ENCODE results near the gene SYNE3. TPM values are rescaled to one million over a fixed set of nuclear protein-coding genes. Genes with fewer than 3 reads are reported as not detected.

SYNE3 gene
- total and polyA plus RNA-seq, 2 donors (not counting 1 experiment from before 2014, with no cell fraction given), result 17.8 to 76.1 TPM

DNA sequence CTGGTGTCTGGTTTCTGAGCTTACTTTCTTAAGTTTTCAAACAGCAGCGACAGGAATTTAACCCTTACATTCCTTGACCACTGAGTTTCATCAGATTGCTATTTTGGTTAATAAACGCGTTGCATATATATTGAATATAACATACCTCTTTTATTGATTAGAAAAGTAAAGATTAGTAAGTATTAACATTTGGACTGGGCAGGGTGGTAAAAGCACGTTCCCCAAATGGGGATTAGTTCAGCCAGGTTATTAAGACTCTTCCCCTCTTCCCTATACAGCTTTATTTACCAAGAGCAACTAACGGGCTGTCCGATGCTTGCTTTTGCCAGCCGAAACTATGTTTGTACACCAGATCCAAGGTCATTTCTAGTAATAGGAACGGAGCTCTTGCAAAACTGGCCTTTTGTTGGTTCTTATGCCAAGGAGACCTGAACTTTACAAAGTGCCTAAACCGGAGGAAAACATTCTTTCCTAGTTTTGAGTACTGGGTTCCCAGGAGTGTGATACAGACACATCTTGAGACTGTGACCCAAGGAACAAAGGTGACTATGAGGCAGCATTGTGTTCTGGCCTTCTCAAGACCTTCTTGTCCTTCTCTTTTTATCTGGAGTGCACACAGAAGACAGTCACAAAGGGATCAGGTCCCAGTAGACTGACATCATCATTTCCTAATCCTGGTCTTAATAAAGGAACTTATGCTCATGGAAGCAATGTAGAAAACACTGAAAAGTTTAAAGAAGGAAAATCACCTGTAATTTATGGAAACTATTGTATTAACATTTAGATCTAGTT lies 21.0 kb upstream of the SYNE3 start:
- TF ChIP-seq, protein P1, sequence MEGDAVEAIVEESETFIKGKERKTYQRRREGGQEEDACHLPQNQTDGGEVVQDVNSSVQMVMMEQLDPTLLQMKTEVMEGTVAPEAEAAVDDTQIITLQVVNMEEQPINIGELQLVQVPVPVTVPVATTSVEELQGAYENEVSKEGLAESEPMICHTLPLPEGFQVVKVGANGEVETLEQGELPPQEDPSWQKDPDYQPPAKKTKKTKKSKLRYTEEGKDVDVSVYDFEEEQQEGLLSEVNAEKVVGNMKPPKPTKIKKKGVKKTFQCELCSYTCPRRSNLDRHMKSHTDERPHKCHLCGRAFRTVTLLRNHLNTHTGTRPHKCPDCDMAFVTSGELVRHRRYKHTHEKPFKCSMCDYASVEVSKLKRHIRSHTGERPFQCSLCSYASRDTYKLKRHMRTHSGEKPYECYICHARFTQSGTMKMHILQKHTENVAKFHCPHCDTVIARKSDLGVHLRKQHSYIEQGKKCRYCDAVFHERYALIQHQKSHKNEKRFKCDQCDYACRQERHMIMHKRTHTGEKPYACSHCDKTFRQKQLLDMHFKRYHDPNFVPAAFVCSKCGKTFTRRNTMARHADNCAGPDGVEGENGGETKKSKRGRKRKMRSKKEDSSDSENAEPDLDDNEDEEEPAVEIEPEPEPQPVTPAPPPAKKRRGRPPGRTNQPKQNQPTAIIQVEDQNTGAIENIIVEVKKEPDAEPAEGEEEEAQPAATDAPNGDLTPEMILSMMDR (IDR thresholded peaks at IDR 0.05), result no peak
- no peak for TF ChIP-seq EZH2 (IDR thresholded peaks at IDR 0.05; ENCODE audit: borderline replicate concordance, insufficient read depth, low read depth, low read length, poor library complexity, severe bottlenecking)
- no peak overlapping the region for H3K27ac ChIP-seq (ENCODE audit: low read length in 2 of 2)
- Mint-ChIP-seq H3K27ac (no peak overlapping the region), H3K9me3 (ENCODE audit: insufficient read depth) (no peaks in the 10 kb centered on the region), H3K4me1 (peaks cover 49% of the 10 kb centered on the region), H3K27me3 (no peaks in the 10 kb centered on the region), H3K4me3 (no peak overlapping the region)
- CTCF ChIA-PET, result interaction anchor here (1.8 to 7.3 kb wide), 5 partner anchors 10 to 110 kb away, joined by 7 to 65 read pairs (median 14); no protein-coding TSS in a partner anchor
- no peak overlapping the region for H2AFZ ChIP-seq (ENCODE audit: insufficient read depth, low read depth, low read length, poor library complexity, severe bottlenecking)
- no peak overlapping the region for H3K9ac ChIP-seq (ENCODE audit: low read length)
- DNase-seq, result no peak
- intact Hi-C loops (cut with micrococcal nuclease), result loop anchor here (10.0 kb wide), 2 partner anchors 273 to 1257 kb away; partner anchors contain the start of gene VRK1
- no peaks in the 10 kb centered on the region for H3K9me3 ChIP-seq (ENCODE audit: control extremely low read depth in 1 of 3, control insufficient read depth in 2 of 3, insufficient read depth in 1 of 3, low read length in 2 of 3)
- peaks cover 25% of the 10 kb centered on the region for H4K20me1 ChIP-seq (ENCODE audit: control insufficient read depth, insufficient read depth, low read length, poor library complexity, severe bottlenecking)
- no peaks in the 10 kb centered on the region for H3K27me3 ChIP-seq (replicated peaks in 1 of 4; ENCODE audit: control extremely low read depth in 1 of 4, control insufficient read depth in 3 of 4, insufficient read depth in 4 of 4, low read length in 3 of 4)
- no peaks in the 10 kb centered on the region for H3K36me3 ChIP-seq (replicated peaks in 1 of 2; ENCODE audit: control extremely low read depth in 1 of 2, control insufficient read depth in 1 of 2, extremely low read depth in 1 of 2, insufficient read depth in 2 of 2, low read length in 1 of 2)
- peaks cover 23 to 30% of the 10 kb centered on the region in 2 donors for H3K4me1 ChIP-seq (ENCODE audit: control insufficient read depth in 2 of 2, insufficient read depth in 2 of 2, low read length in 2 of 2)
- no peak for ATAC-seq (ENCODE audit: low read depth)
- H3K79me2 ChIP-seq (ENCODE audit: control insufficient read depth, insufficient read depth, low read length), result peaks cover 86% of the 10 kb centered on the region
- POLR2A ChIA-PET, result no interaction called here
- no peak overlapping the region for H3K4me2 ChIP-seq (replicated peaks; ENCODE audit: low read depth, low read length, poor library complexity, severe bottlenecking)
- WGBS (ENCODE audit: insufficient coverage), result 98% methylated on average over 4 of the region's 9 CpGs
- no peak overlapping the region for H3K4me3 ChIP-seq (ENCODE audit: control extremely low read depth in 1 of 5, extremely low read depth in 1 of 5, insufficient read depth in 1 of 5, low read depth in 2 of 5, low read length in 4 of 5)

DNA sequence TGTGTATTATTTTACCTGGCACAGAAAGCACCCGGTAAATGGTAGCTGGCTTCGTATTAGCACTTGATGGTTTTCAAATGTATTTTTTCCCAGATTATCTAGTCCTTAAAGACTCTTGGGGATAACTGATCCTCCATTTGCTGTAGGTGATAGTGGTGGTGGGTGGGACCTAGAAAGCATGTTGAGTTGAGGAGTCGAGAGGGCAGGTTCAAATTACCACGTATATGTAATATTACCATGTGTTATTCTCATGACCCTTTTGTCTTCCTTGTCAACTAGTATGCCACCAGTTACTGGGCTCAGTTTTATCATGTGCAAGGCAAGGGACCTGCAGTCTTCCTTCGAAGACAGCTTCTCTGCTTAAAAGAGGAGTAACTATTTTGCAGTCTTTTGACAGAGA lies 20.2 kb upstream of the SYNE3 start:
- Mint-ChIP-seq H3K4me1 (peaks cover 56% of the 10 kb centered on the region), H3K27ac (no peak overlapping the region), H3K4me3 (peak overlapping the region; percentile 27), H3K27me3 (no peaks in the 10 kb centered on the region), H3K9me3 (ENCODE audit: insufficient read depth) (no peaks in the 10 kb centered on the region)
- H4K20me1 ChIP-seq (ENCODE audit: control insufficient read depth, insufficient read depth, low read length, poor library complexity, severe bottlenecking), result peaks cover 25% of the 10 kb centered on the region
- DNase-seq, result no peak
- no peak overlapping the region for H3K4me3 ChIP-seq (ENCODE audit: control extremely low read depth in 1 of 5, extremely low read depth in 1 of 5, insufficient read depth in 1 of 5, low read depth in 2 of 5, low read length in 4 of 5)
- intact Hi-C loops (cut with micrococcal nuclease), result loop anchor here (10.0 kb wide), 2 partner anchors 272 to 1258 kb away; partner anchors contain the start of gene VRK1
- WGBS (ENCODE audit: insufficient coverage), result 50% methylated on average over 1 of the region's 5 CpGs
- H3K4me2 ChIP-seq (replicated peaks; ENCODE audit: low read depth, low read length, poor library complexity, severe bottlenecking), result peak overlapping the region; percentile 94
- H3K27me3 ChIP-seq (replicated peaks in 1 of 4; ENCODE audit: control extremely low read depth in 1 of 4, control insufficient read depth in 3 of 4, insufficient read depth in 4 of 4, low read length in 3 of 4), result no peaks in the 10 kb centered on the region
- ChIA-PET POLR2A (no interaction called here), CTCF (interaction anchor here (1.8 to 7.3 kb wide), 5 partner anchors 9 to 109 kb away, joined by 7 to 65 read pairs (median 14); no protein-coding TSS in a partner anchor)
- H3K79me2 ChIP-seq (ENCODE audit: control insufficient read depth, insufficient read depth, low read length), result peaks cover 89% of the 10 kb centered on the region
- peaks cover 23 to 36% of the 10 kb centered on the region in 2 donors for H3K4me1 ChIP-seq (ENCODE audit: control insufficient read depth in 2 of 2, insufficient read depth in 2 of 2, low read length in 2 of 2)
- H3K36me3 ChIP-seq (replicated peaks in 1 of 2; ENCODE audit: control extremely low read depth in 1 of 2, control insufficient read depth in 1 of 2, extremely low read depth in 1 of 2, insufficient read depth in 2 of 2, low read length in 1 of 2), result no peaks in the 10 kb centered on the region
- TF ChIP-seq, protein P1 (IDR thresholded peaks at IDR 0.05), result no peak
- no peak for TF ChIP-seq EZH2 (IDR thresholded peaks at IDR 0.05; ENCODE audit: borderline replicate concordance, insufficient read depth, low read depth, low read length, poor library complexity, severe bottlenecking)
- H2AFZ ChIP-seq (ENCODE audit: insufficient read depth, low read depth, low read length, poor library complexity, severe bottlenecking), result no peak overlapping the region
- H3K9me3 ChIP-seq (ENCODE audit: control extremely low read depth in 1 of 3, control insufficient read depth in 2 of 3, insufficient read depth in 1 of 3, low read length in 2 of 3), result no peaks in the 10 kb centered on the region
- ATAC-seq (ENCODE audit: low read depth), result no peak
- no peak overlapping the region for H3K9ac ChIP-seq (ENCODE audit: low read length)
- no peak overlapping the region for H3K27ac ChIP-seq (ENCODE audit: low read length in 2 of 2)

All from B cell (primary cell).